D721Med (cell line): ENCODE measurements around the gene NOL8.

ENCODE experiments used
- DNase-seq: peaks from one replicate; pipeline ENCODE4 v3.0.0; 2011; ENCODE audit warnings: low spot score; ENCODE audit not compliant: insufficient read length
- FAIRE-seq: peaks from 2 replicates; lab custom pipeline; 2011; peaks lifted over from hg19 to GRCh38; lab: Jason Lieb, UNC
- TF ChIP-seq, protein P1 (sequence below): IDR thresholded peaks from 2 replicates; pipeline ENCODE4 v1.5.1; 2012; ENCODE audit warnings: mild to moderate bottlenecking, control low read depth; ENCODE audit not compliant: insufficient read depth; ENCODE audit errors: missing control alignments

Gene NOL8

DNA sequence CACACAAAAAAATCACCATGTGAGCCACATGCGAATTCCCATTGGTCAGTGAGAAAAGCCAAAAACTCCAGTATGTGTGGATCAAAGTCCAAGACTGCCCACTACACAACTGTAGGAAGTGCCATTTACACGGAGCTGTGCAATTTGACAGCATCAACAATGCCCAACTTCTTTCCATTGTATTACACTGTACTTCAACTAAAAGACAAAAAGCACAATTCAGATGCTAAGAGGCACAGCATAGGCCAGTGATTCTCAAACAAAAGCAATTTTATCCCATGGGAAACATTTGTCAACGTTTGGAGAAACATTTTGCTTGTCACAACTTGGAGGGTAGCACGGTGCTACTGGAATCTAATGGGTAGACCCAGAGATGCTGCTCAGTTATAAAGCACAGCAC lies 71.5 kb downstream of the NOL8 start:
- TF ChIP-seq, protein P1, sequence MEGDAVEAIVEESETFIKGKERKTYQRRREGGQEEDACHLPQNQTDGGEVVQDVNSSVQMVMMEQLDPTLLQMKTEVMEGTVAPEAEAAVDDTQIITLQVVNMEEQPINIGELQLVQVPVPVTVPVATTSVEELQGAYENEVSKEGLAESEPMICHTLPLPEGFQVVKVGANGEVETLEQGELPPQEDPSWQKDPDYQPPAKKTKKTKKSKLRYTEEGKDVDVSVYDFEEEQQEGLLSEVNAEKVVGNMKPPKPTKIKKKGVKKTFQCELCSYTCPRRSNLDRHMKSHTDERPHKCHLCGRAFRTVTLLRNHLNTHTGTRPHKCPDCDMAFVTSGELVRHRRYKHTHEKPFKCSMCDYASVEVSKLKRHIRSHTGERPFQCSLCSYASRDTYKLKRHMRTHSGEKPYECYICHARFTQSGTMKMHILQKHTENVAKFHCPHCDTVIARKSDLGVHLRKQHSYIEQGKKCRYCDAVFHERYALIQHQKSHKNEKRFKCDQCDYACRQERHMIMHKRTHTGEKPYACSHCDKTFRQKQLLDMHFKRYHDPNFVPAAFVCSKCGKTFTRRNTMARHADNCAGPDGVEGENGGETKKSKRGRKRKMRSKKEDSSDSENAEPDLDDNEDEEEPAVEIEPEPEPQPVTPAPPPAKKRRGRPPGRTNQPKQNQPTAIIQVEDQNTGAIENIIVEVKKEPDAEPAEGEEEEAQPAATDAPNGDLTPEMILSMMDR, result no peak
- DNase-seq (no peak), FAIRE-seq (no peak)

DNA sequence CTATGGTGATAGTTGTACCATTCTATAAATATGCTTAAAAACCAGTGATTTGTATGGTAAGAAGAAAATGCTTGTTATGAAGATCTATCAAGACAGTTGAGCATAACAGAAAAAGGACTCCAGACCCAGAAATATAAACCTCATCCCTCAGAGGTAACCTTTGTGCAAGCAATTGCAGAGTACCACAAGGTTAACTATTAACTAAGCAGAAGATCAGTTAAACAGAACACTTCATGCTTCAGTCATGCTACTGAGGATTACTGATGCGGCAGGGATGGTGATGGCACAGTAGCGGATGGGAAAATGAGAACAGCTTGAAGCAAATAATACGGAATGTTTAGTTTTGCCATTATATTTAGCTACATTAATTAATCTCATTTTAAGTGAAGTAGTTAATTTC lies 77.2 kb downstream of the NOL8 start:
- FAIRE-seq (no peak), DNase-seq (no peak)
- TF ChIP-seq, protein P1, result no peak
